NB4 (cell line): ENCODE measurements around the gene ENPEP.
A peak's percentile ranks its signal among the peaks of the same experiment; 100 is the strongest.
"Not testable (repeated sequence)": the region's sequence is repeated elsewhere in the genome, so short reads cannot be mapped to it uniquely, and the experiment has no call there.

Source experiments
- DNase-seq: peaks from one replicate; pipeline ENCODE4 v3.0.0; 2010; ENCODE audit warnings: low read depth
- H3K4me3 ChIP-seq: one replicate; pipeline ENCODE4 v1.5.1; 2011; ENCODE audit warnings: mild to moderate bottlenecking, low read depth, low read length, moderate library complexity
- CTCF ChIP-seq: IDR thresholded peaks from one replicate; pipeline ENCODE4 v1.5.1; 2012; ENCODE audit warnings: low read depth, low read length
- MAX ChIP-seq: IDR thresholded peaks from 2 replicates; pipeline ENCODE4 v1.6.1; 2011; ENCODE audit warnings: low read depth, low read length
- MYC ChIP-seq: IDR thresholded peaks from 2 replicates; pipeline ENCODE4 v1.6.1; 2011; ENCODE audit warnings: low read depth, low read length
- POLR2A ChIP-seq: IDR thresholded peaks from 2 replicates; pipeline ENCODE4 v1.6.1; 2011; ENCODE audit warnings: mild to moderate bottlenecking; ENCODE audit not compliant: insufficient read length; ENCODE audit errors: extremely low read depth

The ENPEP gene

DNA sequence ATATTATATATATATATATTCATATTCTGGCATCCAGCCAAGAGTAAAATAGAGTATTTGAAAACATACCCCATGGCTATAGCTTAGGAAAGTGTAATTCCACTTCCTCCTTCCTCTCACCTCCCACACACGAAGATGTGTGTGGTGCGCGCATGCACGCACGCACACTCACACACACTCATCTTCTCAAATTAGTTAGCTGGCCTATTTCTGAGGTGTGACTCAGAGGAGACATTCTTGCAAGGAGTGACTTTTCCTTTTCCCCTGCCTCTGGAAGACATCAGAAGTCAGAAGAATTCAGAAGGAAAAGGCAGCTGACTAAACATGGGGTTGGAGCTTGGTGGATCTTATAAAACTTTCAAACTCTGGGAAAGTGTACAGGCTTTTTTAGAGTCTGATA lies 8.8 kb downstream of the ENPEP start:
- TF ChIP-seq MYC = no peak
- TF ChIP-seq MAX = no peak
- TF ChIP-seq CTCF = no peak
- no peak for TF ChIP-seq POLR2A
- no peak overlapping the region for H3K4me3 ChIP-seq
- peak; percentile 27 for DNase-seq

- H3K4me3 ChIP-seq = no peak overlapping the region
- DNase-seq = no peak
- TF ChIP-seq MYC (no peak), MAX (no peak)
Measured at GRCh38 chr4:110485452-110485851, 9.5 kb downstream of the ENPEP start.

GRCh38 chr4:110486256-110486655 lies 10.3 kb downstream of the ENPEP start:
- no peak overlapping the region for H3K4me3 ChIP-seq
- no peak for TF ChIP-seq POLR2A
- TF ChIP-seq MYC = no peak
- TF ChIP-seq MAX = no peak
- no peak for TF ChIP-seq CTCF
- DNase-seq = no peak

GRCh38 chr4:110486850-110487249 lies 10.9 kb downstream of the ENPEP start:
- DNase-seq, H3K4me3 ChIP-seq: not testable (repeated sequence)

GRCh38 chr4:110487873-110488272 lies 11.9 kb downstream of the ENPEP start:
- H3K4me3 ChIP-seq = no peak overlapping the region
- TF ChIP-seq MYC (no peak), CTCF (no peak), POLR2A (no peak), MAX (no peak)
- DNase-seq = no peak

- DNase-seq = no peak
- no peak overlapping the region for H3K4me3 ChIP-seq
- no peak for TF ChIP-seq MAX
Measured at GRCh38 chr4:110489901-110490508, 14.1 kb downstream of the ENPEP start.

DNA sequence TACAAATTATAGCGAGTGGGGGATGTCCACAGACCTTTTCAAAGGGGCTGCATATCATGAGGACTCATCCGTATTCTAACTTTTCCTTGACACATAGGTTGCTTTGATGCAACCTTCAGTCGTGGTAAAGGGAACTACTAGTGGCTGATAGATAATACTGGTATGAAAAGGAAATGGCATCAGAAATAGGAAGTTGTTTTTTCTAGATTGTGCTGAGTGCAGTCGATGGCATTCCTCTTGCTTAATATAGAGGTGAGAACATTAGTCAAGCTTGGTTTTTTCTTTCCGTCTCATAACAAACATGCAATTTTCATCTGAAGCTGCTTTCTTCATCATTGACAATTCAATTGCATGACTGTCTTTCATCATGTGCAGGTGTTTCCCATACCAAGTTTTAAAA lies 16.6 kb downstream of the ENPEP start:
- peak; percentile 37 for DNase-seq
- TF ChIP-seq CTCF = no peak
- TF ChIP-seq MAX = no peak
- TF ChIP-seq POLR2A = no peak
- no peak for TF ChIP-seq MYC
- H3K4me3 ChIP-seq = no peak overlapping the region
